Right lobe of liver (tissue), 4 donors: ENCODE results near the gene MAML3.

Experiments
- CTCF ChIP-seq, 4 donors: fragments of 200-600 bp in 3 of 4; fragments of 450-650 bp in 1 of 4; IDR thresholded peaks; one replicate each; pipeline versions ENCODE4 v1.5.1 to v1.8.0; 2016 to 2022; ENCODE audit warnings: antibody characterized with exemption in 4 of 4, mild to moderate bottlenecking in 2 of 4
- POLR2A ChIP-seq: fragments of 450-650 bp; IDR thresholded peaks from one replicate; pipeline ENCODE4 v1.6.1; 2017; ENCODE audit warnings: antibody characterized with exemption, mild to moderate bottlenecking
- donor health status: DM: no; HTN: no; CAD: no.
- donor health status: DM: no; HTN: no; CAD: no.
- donor health status: DM: no; HTN: yes; CAD: no.

- TF ChIP-seq POLR2A (no peak), CTCF (IDR thresholded peaks at IDR 0.05) (no peak)
These were observed 485.3 kb downstream of the MAML3 start for GRCh38 chr4:139668658-139669201.
